ENCODE measurements around the gene ATP10D. TPM values are rescaled to one million over a fixed set of nuclear protein-coding genes. Genes with fewer than 3 reads are reported as not detected.

ATP10D gene
- total RNA-seq = 48.1 to 89.6 TPM (median 49.0 TPM) in 3 replicates
- long read RNA-seq, full-length matches to known transcripts = 15 of 34 reads
- long read RNA-seq, partial matches to known transcripts = 11 of 34 reads
- long read RNA-seq, other reads (novel, unspliced or antisense) = 8 of 34 reads

GRCh38 chr4:47485047-47485692, at the start of gene ATP10D:
TSS of gene ATP10D (plus strand) at chr4:47485275. CDS start at chr4:47512541, 27,266 bp downstream.
- peak within 1 kb of the TSS; percentile 97 for H3K4me3 Mint-ChIP-seq (ENCODE audit: unreplicated experiment)
- H3K27ac Mint-ChIP-seq (ENCODE audit: unreplicated experiment) = peak within 1 kb of the TSS; percentile 100
- no peaks in the 10 kb centered on the region for H3K27me3 Mint-ChIP-seq (ENCODE audit: low read depth)
- peaks cover 2% of the 10 kb centered on the region for H3K9me3 Mint-ChIP-seq (ENCODE audit: low read depth)
- TF ChIP-seq CTCF (IDR thresholded peaks at IDR 0.05) = peak; percentile 50
- H3K36me3 Mint-ChIP-seq (ENCODE audit: low read depth) = peaks cover 2% of the 10 kb centered on the region
- peak; percentile 98 for DNase-seq (ENCODE audit: low spot score)
- H3K4me1 Mint-ChIP-seq (ENCODE audit: low read depth) = peaks cover 34% of the 10 kb centered on the region

- peaks cover 12% of the 10 kb centered on the region for H3K9me3 Mint-ChIP-seq (ENCODE audit: low read depth)
- no peak for DNase-seq (ENCODE audit: low spot score)
- no peak for TF ChIP-seq CTCF (IDR thresholded peaks at IDR 0.05)
- no peaks in the 10 kb centered on the region for H3K4me1 Mint-ChIP-seq (ENCODE audit: low read depth)
- H3K4me3 Mint-ChIP-seq (ENCODE audit: unreplicated experiment) = no peak overlapping the region
- no peak overlapping the region for H3K27ac Mint-ChIP-seq (ENCODE audit: unreplicated experiment)
- peaks cover 3% of the 10 kb centered on the region for H3K36me3 Mint-ChIP-seq (ENCODE audit: low read depth)
- no peaks in the 10 kb centered on the region for H3K27me3 Mint-ChIP-seq (ENCODE audit: low read depth)
Observed at GRCh38 chr4:47442980-47443379, 42.1 kb upstream of the ATP10D start.

GRCh38 chr4:47444031-47444430, 41.0 kb upstream of the ATP10D start:
- peaks cover 3% of the 10 kb centered on the region for H3K36me3 Mint-ChIP-seq (ENCODE audit: low read depth)
- no peak for TF ChIP-seq CTCF (IDR thresholded peaks at IDR 0.05)
- H3K9me3 Mint-ChIP-seq (ENCODE audit: low read depth) = peaks cover 12% of the 10 kb centered on the region
- no peak for DNase-seq (ENCODE audit: low spot score)
- H3K27ac Mint-ChIP-seq (ENCODE audit: unreplicated experiment) = no peak overlapping the region
- H3K4me1 Mint-ChIP-seq (ENCODE audit: low read depth) = no peaks in the 10 kb centered on the region
- H3K27me3 Mint-ChIP-seq (ENCODE audit: low read depth) = no peaks in the 10 kb centered on the region
- H3K4me3 Mint-ChIP-seq (ENCODE audit: unreplicated experiment) = no peak overlapping the region

GRCh38 chr4:47451657-47452056, 33.4 kb upstream of the ATP10D start:
- TF ChIP-seq CTCF (IDR thresholded peaks at IDR 0.05) = no peak
- no peaks in the 10 kb centered on the region for H3K27me3 Mint-ChIP-seq (ENCODE audit: low read depth)
- H3K27ac Mint-ChIP-seq (ENCODE audit: unreplicated experiment) = no peak overlapping the region
- H3K4me1 Mint-ChIP-seq (ENCODE audit: low read depth) = no peaks in the 10 kb centered on the region
- no peak overlapping the region for H3K4me3 Mint-ChIP-seq (ENCODE audit: unreplicated experiment)
- H3K36me3 Mint-ChIP-seq (ENCODE audit: low read depth) = peaks cover 19% of the 10 kb centered on the region
- DNase-seq (ENCODE audit: low spot score) = no peak
- no peaks in the 10 kb centered on the region for H3K9me3 Mint-ChIP-seq (ENCODE audit: low read depth)

- Mint-ChIP-seq H3K36me3 (ENCODE audit: low read depth) (peaks cover 12% of the 10 kb centered on the region), H3K27me3 (ENCODE audit: low read depth) (no peaks in the 10 kb centered on the region), H3K4me1 (ENCODE audit: low read depth) (peaks cover 29% of the 10 kb centered on the region), H3K27ac (ENCODE audit: unreplicated experiment) (peak overlapping the region; percentile 70), H3K4me3 (ENCODE audit: unreplicated experiment) (peak overlapping the region; percentile 79), H3K9me3 (ENCODE audit: low read depth) (no peaks in the 10 kb centered on the region)
- no peak for DNase-seq (ENCODE audit: low spot score)
- TF ChIP-seq CTCF (IDR thresholded peaks at IDR 0.05) = no peak
Observed at GRCh38 chr4:47462799-47463234, 22.3 kb upstream of the ATP10D start.

Data from chondrocyte (in vitro differentiated cells).